ENCODE data around the gene FBXO36.

- TF ChIP-seq, protein P1, sequence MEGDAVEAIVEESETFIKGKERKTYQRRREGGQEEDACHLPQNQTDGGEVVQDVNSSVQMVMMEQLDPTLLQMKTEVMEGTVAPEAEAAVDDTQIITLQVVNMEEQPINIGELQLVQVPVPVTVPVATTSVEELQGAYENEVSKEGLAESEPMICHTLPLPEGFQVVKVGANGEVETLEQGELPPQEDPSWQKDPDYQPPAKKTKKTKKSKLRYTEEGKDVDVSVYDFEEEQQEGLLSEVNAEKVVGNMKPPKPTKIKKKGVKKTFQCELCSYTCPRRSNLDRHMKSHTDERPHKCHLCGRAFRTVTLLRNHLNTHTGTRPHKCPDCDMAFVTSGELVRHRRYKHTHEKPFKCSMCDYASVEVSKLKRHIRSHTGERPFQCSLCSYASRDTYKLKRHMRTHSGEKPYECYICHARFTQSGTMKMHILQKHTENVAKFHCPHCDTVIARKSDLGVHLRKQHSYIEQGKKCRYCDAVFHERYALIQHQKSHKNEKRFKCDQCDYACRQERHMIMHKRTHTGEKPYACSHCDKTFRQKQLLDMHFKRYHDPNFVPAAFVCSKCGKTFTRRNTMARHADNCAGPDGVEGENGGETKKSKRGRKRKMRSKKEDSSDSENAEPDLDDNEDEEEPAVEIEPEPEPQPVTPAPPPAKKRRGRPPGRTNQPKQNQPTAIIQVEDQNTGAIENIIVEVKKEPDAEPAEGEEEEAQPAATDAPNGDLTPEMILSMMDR (IDR thresholded peaks at IDR 0.05): no peak
- no peak for TF ChIP-seq POLR2A (IDR thresholded peaks at IDR 0.05)
These were observed 101.0 kb downstream of the FBXO36 start for GRCh38 chr2:230023313-230023712.

Data from body of pancreas (tissue), 4 donors.